HG02981 (cell line): ENCODE results near the gene STIM1.
"Not testable (repeated sequence)": the region's sequence is repeated elsewhere in the genome, so short reads cannot be mapped to it uniquely, and the experiment has no call there.

Experiments used
- ATAC-seq: cut with Tn5 transposase; IDR thresholded peaks from one replicate; pipeline ENCODE4 v1.9.1; 2021; ENCODE audit warnings: mild to moderate bottlenecking, moderate library complexity; ENCODE audit not compliant: unreplicated experiment

STIM1 gene

GRCh38 chr11:3854977-3855807 lies at the start of gene STIM1:
Gene STIM1, plus strand, starts transcription at chr11:3855664. Its CDS starts 607 bp downstream, at chr11:3856271.
- ATAC-seq = peak; percentile 60

GRCh38 chr11:3807909-3808860 lies 47.3 kb upstream of the STIM1 start, which contains the start of gene PGAP2:
Gene PGAP2, plus strand, starts transcription at chr11:3808560. Its CDS starts 2,700 bp downstream, at chr11:3811260.
- ATAC-seq = no peak

GRCh38 chr11:3808861-3809623 lies 46.4 kb upstream of the STIM1 start:
- peak; percentile 67 for ATAC-seq

DNA sequence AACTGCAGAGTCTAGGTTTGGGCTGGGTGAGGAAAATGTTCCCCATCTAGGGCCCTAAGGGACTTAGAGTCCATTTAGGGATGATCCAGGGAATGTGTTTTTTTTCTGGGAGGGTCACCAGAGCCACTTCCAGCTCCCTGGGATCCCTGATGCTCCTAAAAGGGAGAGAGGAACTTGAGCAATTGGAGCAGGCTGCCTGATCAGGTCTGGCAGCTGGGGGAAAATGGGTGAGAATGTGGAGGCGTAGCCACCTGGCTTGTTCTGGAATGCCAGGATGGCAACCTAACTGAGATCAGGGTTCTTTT lies 45.9 kb upstream of the STIM1 start:
- no peak for ATAC-seq

DNA sequence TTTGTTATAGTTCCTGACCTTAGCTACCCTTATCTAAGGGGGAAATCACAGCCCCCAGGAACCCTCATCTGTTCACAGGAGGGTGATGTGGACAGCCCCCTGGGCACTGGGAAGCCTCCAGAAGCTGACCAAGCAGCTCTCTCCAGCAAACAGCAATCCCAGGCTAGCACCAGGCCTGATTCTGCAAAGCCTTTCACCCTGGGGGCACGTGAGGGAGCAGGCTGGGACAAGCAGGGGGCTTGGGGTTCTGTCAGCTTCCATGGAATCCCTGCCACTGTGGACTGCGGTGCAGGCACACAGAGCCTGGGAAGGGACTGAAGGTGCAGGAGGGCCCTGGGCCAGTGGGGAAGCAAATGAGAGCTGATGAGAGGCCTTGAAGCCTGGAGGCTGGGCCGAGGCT lies 45.0 kb upstream of the STIM1 start:
- ATAC-seq = no peak

DNA sequence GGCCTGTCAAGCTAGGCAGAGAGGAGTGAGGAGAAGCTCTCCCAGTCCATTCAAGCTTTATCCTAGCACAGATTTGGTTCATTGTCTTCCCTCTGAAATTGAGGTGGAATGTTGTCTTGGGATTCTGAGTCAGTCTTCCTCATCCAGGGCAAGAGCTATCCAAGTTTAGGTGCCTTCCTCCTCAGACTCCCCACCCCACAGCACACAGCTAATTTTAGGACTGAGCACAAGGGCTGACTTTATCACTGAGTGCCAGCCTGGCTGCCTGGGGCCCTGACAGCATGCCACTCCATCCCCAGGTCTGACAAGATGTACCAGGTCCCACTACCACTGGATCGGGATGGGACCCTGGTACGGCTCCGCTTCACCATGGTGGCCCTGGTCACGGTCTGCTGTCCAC lies 44.5 kb upstream of the STIM1 start:
- no peak for ATAC-seq

- ATAC-seq = not testable (repeated sequence)
Measured at GRCh38 chr11:3814832-3815231, 40.6 kb upstream of the STIM1 start.

DNA sequence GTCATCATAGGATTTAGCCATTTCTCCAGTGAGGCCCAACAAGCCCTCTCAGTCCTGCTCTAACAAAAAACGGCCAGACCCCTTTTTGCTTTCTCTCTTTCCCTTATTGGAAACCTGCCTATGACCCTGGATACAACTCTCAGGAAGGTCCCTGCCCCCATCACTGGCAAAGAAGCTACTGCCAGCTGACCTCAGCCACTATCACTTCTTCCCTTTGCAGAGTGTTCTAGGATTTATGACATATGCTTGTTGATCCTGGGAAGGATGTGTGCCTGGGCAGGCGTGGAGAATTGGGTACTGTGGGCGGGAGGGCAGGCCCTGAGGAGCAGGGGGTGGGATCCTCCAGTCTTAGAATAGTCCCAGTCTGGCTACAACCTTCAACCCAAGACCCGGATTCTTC lies 39.6 kb upstream of the STIM1 start:
- ATAC-seq = no peak

- no peak for ATAC-seq
Measured at GRCh38 chr11:3816673-3817072, 38.8 kb upstream of the STIM1 start.

DNA sequence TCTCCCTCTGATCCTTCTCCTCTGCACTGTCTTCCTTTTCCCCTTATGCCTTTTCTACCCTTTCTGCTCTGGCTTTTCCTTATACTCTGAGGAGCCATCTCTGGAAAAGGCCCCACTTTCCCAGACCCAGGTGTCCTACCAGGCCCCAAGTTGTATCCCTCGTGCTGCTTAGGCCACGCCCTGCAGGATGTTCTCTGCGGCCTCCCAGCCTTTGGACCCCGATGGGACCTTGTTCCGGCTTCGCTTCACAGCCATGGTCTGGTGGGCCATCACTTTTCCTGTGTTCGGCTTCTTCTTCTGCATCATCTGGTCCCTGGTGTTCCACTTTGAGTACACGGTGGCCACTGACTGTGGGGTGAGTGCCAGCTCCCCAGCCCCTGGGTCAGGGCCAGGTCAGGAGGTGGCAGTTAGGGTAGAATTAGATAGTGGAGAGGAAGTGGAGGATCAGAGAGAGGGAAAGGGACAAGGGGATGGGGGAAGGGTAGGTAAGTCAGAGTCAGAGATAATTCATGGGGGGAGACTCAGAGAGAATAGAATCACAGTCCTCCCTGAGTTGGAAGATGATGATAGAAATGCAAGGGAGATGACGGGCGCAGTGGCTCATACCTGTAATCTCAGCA lies 38.2 kb upstream of the STIM1 start:
- no peak for ATAC-seq

DNA sequence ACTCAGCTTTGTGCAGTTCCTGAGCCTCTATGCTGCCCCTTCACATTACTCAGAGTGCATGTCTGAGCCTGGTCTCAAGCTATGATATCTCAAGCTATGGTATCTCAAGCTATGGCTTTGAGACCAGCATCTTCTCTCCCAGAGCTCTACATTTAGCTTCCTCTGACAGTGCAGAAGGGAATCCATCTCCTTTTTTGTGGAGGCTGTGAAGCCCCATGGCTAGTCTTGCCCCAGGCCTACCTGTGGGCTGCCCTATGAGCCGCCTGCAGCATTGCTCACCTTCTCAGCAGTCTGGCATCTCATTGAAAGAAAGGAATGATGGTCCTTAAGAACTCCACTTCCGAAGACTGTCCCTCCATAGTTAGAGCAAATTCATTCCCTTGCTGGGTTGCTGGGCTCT lies 34.5 kb upstream of the STIM1 start:
- no peak for ATAC-seq

DNA sequence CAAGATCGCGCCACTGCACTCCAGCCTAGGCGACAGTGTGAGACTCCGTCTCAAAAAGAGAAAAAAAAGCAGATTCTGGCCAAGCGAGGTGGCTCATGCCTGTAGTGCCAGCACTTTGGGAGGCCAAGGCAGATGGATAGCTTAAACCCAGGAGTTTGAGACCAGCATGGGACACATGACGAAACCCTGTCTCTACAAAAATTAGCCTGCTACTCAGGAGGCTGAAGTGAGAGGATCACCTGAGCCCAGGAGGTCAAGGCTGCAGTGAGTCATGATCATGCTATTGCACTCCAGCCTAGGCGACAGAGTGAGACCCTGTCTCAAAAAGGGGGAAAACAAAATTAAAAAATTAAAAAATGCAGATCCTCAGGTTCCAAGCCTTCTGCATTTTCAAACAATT lies 33.2 kb upstream of the STIM1 start:
- ATAC-seq = no peak

GRCh38 chr11:3823303-3823702 lies 32.2 kb upstream of the STIM1 start:
- no peak for ATAC-seq

- ATAC-seq = no peak
Measured at GRCh38 chr11:3823762-3824506, 31.5 kb upstream of the STIM1 start.

DNA sequence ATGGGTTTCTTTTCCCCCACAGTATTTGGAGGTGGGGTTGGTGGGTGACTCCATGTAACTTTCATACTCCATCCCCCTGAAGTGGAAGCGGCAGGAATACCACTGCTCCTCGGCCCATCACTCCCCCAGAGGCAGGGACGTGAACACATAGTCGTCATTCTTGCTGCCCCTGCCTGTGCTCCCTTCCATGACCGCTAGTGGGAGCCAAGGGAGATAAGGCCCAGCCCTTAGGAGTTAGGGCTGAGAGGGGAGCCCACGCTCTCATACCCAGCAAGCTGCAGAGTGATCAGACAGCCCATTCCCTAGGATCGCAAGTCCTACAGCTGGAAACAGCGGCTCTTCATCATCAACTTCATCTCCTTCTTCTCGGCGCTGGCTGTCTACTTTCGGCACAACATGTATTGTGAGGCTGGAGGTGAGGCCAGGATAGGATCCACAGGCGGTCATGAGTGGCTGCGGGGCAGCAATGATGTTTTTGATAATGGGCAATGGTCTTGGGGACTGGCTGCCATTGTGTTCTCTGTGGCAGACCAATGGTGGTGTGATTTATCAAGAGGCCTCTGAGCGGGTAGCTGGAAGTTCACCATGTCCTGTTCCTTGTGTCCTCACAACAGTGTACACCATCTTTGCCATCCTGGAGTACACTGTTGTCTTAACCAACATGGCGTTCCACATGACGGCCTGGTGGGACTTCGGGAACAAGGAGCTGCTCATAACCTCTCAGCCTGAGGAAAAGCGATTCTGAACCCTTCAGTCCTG lies 30.6 kb upstream of the STIM1 start:
- ATAC-seq = peak; percentile 85

DNA sequence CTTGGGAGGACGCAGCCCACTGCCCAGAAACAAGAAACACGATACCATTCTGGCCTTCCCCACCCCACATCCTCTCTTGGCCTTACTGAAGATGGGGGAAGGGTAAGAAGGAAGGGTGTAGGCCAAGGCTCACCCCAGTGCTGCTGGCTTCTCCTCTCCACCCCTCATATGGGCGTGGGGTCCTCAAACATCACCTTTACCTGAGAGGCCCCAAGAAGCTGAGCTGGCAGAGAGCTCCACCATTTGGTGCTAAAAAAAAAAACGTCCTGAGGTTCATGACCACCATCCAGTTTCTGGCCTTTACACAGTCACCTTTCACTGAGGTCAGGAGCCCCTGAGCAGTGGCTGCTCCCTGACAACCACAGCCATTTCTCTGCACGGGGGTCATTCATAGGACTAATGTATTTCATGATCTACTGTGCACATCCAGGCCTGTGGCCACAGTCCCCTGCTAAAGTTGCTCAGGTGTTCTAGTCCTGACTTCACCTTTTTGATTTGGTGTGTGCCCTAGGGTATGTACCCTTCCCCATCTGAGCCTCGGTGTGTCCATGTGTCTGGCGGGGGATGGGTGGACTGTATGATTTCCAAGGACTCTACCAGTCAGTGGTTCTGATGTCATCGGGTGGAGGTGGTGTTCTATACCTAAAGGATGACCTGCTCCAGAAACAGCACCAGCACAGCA lies 29.9 kb upstream of the STIM1 start:
- no peak for ATAC-seq

DNA sequence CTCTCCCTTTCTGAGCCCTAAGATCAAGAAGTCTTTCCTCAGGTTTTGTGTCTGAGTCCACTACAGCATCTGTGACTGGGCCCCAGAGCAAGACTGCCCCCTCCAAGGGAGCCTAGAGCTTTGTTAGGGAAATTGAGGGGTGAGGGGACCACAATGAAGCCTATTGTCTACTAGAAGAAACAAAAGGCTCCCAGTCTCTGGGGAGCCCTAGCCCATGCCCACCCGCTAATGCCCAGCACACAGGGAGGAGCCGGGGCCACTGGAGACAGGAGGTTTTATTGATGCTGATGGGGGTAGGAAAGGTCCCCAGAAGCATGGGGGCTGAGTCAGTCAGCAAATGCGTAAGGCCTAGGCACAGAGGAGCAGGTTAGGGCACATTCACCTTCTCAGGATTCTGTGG lies 28.7 kb upstream of the STIM1 start:
- ATAC-seq = no peak

GRCh38 chr11:3827434-3828186 lies 27.9 kb upstream of the STIM1 start:
- ATAC-seq = no peak
